ENCODE data around the gene RNF152.

DNA sequence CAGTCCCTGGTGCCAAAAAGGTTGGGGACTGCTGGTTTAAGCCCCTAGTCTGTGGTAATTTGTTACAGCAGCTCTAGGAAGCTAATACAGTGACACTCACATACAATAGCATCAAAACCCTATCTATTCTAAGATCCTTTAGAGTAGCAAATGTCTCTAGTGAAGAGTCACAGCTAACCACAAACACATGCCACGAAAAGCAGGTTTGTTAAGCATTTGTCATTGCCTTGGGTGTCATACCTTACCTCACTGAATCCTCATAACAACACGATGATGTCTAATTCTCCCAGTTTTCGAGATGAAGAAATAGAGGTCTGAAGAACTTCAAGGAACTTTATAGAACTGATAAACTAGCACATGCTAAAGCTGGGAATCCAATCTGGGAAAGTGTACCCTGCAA, 29.6 kb upstream of the RNF152 start:
- no peak for TF ChIP-seq POLR2A (IDR thresholded peaks at IDR 0.05)
- TF ChIP-seq, protein P1, sequence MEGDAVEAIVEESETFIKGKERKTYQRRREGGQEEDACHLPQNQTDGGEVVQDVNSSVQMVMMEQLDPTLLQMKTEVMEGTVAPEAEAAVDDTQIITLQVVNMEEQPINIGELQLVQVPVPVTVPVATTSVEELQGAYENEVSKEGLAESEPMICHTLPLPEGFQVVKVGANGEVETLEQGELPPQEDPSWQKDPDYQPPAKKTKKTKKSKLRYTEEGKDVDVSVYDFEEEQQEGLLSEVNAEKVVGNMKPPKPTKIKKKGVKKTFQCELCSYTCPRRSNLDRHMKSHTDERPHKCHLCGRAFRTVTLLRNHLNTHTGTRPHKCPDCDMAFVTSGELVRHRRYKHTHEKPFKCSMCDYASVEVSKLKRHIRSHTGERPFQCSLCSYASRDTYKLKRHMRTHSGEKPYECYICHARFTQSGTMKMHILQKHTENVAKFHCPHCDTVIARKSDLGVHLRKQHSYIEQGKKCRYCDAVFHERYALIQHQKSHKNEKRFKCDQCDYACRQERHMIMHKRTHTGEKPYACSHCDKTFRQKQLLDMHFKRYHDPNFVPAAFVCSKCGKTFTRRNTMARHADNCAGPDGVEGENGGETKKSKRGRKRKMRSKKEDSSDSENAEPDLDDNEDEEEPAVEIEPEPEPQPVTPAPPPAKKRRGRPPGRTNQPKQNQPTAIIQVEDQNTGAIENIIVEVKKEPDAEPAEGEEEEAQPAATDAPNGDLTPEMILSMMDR (IDR thresholded peaks at IDR 0.05), result no peak

All from esophagus squamous epithelium (tissue), 4 donors.